Right lobe of liver (tissue), 4 donors: ENCODE results near the gene ITPR2.

Experiments
- CTCF ChIP-seq, 4 donors: fragments of 200-600 bp in 3 of 4; fragments of 450-650 bp in 1 of 4; IDR thresholded peaks; one replicate each; pipeline versions ENCODE4 v1.5.1 to v1.8.0; 2016 to 2022; ENCODE audit warnings: antibody characterized with exemption in 4 of 4, mild to moderate bottlenecking in 2 of 4
- POLR2A ChIP-seq: fragments of 450-650 bp; IDR thresholded peaks from one replicate; pipeline ENCODE4 v1.6.1; 2017; ENCODE audit warnings: antibody characterized with exemption, mild to moderate bottlenecking
- donor health status: DM: no; HTN: no; CAD: no.
- donor health status: DM: no; HTN: no; CAD: no.
- donor health status: DM: no; HTN: yes; CAD: no.

- no peak for TF ChIP-seq CTCF (IDR thresholded peaks at IDR 0.05)
- no peak for TF ChIP-seq POLR2A
Measured at GRCh38 chr12:26690601-26691000, 142.4 kb downstream of the ITPR2 start.
